OCI-LY3 (cell line): ENCODE data around the gene PRR11.
"Not testable (repeated sequence)": the region's sequence is repeated elsewhere in the genome, so short reads cannot be mapped to it uniquely, and the experiment has no call there.

Experiments
- H2AFZ ChIP-seq: fragments of 200-600, 300-600 bp; shearing (Covaris generic); 2 replicates; pipeline ENCODE4 v1.6.0; 2014; ENCODE audit warnings: antibody characterized with exemption, low read depth, low read length
- H3K27ac ChIP-seq: fragments of 200-600, 300-600 bp; sonication (generic); 2 replicates; pipeline ENCODE4 v1.5.1; 2014; ENCODE audit warnings: mild to moderate bottlenecking, low read length, moderate library complexity, mixed read lengths
- H3K27me3 ChIP-seq: fragments of 200-600, 300-600 bp; sonication (generic); 2 replicates; pipeline ENCODE4 v1.6.1; 2014; ENCODE audit warnings: low read depth, low read length, mixed read lengths
- H3K36me3 ChIP-seq: fragments of 200-600, 300-600 bp; sonication (generic); replicated peaks from 2 replicates; pipeline ENCODE3; 2014; ENCODE audit warnings: low read depth, low read length, mixed read lengths
- H3K4me1 ChIP-seq: fragments of 300-600, 200-600 bp; sonication (generic); 2 replicates; pipeline ENCODE4 v1.6.1; 2014; ENCODE audit warnings: low read length, mixed read lengths
- H3K4me2 ChIP-seq: fragments of 200-600, 300-600 bp; sonication (generic); 2 replicates; pipeline ENCODE4 v1.6.1; 2014; ENCODE audit warnings: low read length, mixed read lengths
- H3K4me3 ChIP-seq: fragments of 300-600, 200-600 bp; sonication (generic); 2 replicates; pipeline ENCODE4 v1.5.1; 2014; ENCODE audit warnings: antibody characterized with exemption, mild to moderate bottlenecking, low read length, moderate library complexity
- H3K79me2 ChIP-seq: fragments of 300-600, 200-600 bp; shearing (Covaris generic); 2 replicates; pipeline ENCODE4 v1.6.1; 2014; ENCODE audit warnings: mild to moderate bottlenecking, low read length, mixed read lengths
- H3K9ac ChIP-seq: fragments of 300-600, 200-600 bp; shearing (Covaris generic); 2 replicates; pipeline ENCODE4 v1.6.0; 2014; ENCODE audit warnings: mild to moderate bottlenecking, low read length, moderate library complexity
- H3K9me3 ChIP-seq: fragments of 200-600, 300-600 bp; shearing (Covaris generic); 2 replicates; pipeline ENCODE4 v1.6.1; 2014; ENCODE audit warnings: low read length, mixed read lengths; ENCODE audit not compliant: insufficient read depth
- H4K20me1 ChIP-seq: fragments of 200-600, 300-600 bp; sonication (generic); 2 replicates; pipeline ENCODE4 v1.6.1; 2016; ENCODE audit warnings: low read length, mixed read lengths; ENCODE audit not compliant: insufficient read depth
- EZH2phosphoT487 ChIP-seq: fragments of 200-600 bp; shearing (Covaris generic); IDR thresholded peaks from 2 replicates; pipeline ENCODE4 v1.6.1; 2018; ENCODE audit warnings: antibody characterized with exemption, mixed run types, low read depth
- TF ChIP-seq, protein P1 (sequence below): fragments of 200-600, 300-600 bp; sonication (generic); IDR thresholded peaks from 2 replicates; pipeline ENCODE4 v1.5.1; 2014; ENCODE audit warnings: antibody characterized with exemption, low read length, low read depth

PRR11 gene

DNA sequence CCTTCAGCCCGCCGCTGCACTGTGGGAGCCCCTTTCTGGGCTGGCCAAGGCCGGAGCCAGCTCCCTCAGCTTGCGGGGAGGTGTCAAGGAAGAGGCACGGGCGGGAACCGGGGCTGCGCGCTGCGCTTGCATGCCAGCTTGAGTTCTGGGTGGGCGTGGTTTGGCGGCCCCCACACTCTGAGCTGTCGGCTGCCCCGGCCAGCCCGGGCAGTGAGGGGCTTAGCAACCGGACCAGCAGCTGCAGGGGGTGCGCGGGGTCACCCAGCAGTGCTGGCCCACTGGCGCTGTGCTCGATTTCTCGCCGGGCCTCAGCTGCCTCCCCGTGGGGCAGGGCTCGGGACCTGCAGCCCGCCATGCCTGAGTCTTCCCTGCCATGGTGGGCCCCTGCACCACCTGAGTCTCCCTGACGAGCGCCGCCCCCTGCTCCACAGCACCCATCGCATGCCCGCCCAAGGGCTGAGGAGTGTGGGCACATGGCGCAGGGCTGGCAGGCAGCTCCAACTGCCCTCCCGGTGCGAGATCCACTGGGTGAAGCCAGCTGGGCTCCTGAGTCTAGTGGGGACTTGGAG, 17.0 kb downstream of the PRR11 start:
- no peaks in the 10 kb centered on the region for H3K9me3 ChIP-seq
- H3K36me3 ChIP-seq: peaks cover 16% of the 10 kb centered on the region
- H3K9ac ChIP-seq: no peak overlapping the region
- no peak for TF ChIP-seq EZH2phosphoT487
- TF ChIP-seq, protein P1, sequence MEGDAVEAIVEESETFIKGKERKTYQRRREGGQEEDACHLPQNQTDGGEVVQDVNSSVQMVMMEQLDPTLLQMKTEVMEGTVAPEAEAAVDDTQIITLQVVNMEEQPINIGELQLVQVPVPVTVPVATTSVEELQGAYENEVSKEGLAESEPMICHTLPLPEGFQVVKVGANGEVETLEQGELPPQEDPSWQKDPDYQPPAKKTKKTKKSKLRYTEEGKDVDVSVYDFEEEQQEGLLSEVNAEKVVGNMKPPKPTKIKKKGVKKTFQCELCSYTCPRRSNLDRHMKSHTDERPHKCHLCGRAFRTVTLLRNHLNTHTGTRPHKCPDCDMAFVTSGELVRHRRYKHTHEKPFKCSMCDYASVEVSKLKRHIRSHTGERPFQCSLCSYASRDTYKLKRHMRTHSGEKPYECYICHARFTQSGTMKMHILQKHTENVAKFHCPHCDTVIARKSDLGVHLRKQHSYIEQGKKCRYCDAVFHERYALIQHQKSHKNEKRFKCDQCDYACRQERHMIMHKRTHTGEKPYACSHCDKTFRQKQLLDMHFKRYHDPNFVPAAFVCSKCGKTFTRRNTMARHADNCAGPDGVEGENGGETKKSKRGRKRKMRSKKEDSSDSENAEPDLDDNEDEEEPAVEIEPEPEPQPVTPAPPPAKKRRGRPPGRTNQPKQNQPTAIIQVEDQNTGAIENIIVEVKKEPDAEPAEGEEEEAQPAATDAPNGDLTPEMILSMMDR: no peak
- H4K20me1 ChIP-seq: no peaks in the 10 kb centered on the region
- no peak overlapping the region for H2AFZ ChIP-seq
- no peak overlapping the region for H3K27ac ChIP-seq
- H3K4me3 ChIP-seq: no peak overlapping the region
- H3K79me2 ChIP-seq: peaks cover 32% of the 10 kb centered on the region
- H3K4me2 ChIP-seq: no peak overlapping the region
- H3K27me3 ChIP-seq: no peaks in the 10 kb centered on the region
- H3K4me1 ChIP-seq: peaks cover 13% of the 10 kb centered on the region

DNA sequence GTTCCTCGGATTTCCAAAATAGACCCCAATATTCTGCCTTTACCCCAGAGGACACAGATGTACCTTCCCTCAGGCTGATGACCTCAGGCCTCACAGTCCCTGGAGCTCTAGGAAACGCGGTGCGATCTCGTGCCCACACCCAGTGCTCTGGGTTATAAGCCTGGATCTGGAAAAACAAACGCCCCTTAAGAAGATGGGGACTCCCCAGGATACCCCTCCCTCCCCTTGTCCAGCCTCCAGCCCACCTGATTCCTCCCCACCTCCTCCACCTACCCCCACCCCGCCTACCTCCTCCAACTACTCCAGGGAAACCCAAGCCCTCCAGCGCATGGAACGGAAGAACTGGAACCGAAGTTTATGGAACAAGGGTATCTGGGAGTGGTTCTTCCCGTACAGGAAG, 19.1 kb downstream of the PRR11 start:
- no peak overlapping the region for H3K4me3 ChIP-seq
- no peaks in the 10 kb centered on the region for H3K4me1 ChIP-seq
- H3K4me2 ChIP-seq: no peak overlapping the region
- H3K9ac ChIP-seq: no peak overlapping the region
- no peaks in the 10 kb centered on the region for H3K9me3 ChIP-seq
- TF ChIP-seq, protein P1: no peak
- no peak for TF ChIP-seq EZH2phosphoT487
- peaks cover 10% of the 10 kb centered on the region for H3K36me3 ChIP-seq
- no peaks in the 10 kb centered on the region for H3K27me3 ChIP-seq
- no peak overlapping the region for H3K27ac ChIP-seq
- no peak overlapping the region for H2AFZ ChIP-seq
- H4K20me1 ChIP-seq: no peaks in the 10 kb centered on the region
- H3K79me2 ChIP-seq: peaks cover 13% of the 10 kb centered on the region; the same call in 1 of the 2 replicates

DNA sequence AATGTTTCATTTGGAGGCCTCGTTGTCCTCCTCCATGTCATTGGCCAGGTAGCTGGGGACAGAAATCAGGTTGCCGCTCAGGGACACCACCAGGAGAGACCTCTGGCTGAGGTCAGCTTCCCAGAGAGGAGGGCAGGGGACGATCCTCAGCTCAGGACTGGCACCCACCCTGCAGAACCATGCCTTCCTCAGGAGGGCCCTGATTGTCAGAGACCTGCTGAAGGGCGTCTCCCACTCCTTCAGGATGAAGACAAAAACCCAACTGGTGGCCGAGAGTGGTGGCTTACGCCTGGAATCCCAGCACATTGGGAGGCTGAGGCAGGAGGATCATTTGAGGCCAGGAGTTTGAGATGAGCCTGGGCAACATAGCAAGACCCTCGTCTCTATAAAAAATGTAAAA, 19.5 kb downstream of the PRR11 start:
- Histone ChIP-seq H3K4me1 (no peaks in the 10 kb centered on the region), H3K9ac (no peak overlapping the region), H3K79me2 (peaks cover 9% of the 10 kb centered on the region; the same call in 1 of the 2 replicates), H3K4me2 (no peak overlapping the region), H4K20me1 (no peaks in the 10 kb centered on the region), H3K9me3 (no peaks in the 10 kb centered on the region), H3K36me3 (peaks cover 10% of the 10 kb centered on the region), H3K27ac (no peak overlapping the region), H3K27me3 (no peaks in the 10 kb centered on the region), H2AFZ (no peak overlapping the region), H3K4me3 (no peak overlapping the region)
- no peak for TF ChIP-seq EZH2phosphoT487
- TF ChIP-seq, protein P1: no peak

DNA sequence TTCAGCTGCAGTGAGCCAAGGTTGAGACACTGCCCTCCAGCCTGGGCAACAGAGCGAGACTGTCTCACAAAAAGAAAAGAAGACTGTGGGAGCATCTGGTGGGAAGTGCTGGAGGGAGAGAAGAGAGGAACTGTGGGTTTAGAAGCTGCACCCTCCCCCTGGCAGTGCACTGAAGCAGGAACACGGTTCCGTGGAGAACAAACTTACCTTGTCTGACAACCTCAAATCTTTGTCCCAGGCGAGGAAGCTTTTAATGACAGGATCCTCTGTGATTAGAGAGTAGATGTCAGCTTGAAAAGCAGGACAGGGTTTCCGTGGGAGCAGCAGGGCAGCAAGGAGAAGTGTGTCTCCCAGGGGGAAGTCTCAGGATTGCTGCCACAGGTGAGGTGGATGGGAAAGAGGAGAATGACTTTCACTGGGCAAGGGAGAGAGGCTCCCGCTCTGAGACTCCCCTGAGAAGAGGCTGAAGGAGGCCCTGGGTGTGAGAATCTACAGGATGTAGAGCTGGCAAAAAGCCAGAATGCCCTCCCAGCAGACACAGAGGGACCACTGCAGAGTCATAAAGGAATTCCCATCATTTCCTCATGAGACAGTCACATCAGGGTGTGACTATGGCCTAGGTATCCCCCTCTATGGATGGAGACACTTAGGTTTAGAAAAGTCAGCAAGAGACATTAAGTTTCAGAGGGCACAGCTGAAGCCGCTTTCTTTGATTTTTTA, 22.9 kb downstream of the PRR11 start:
- Histone ChIP-seq H3K79me2 (0 out of 2 replicates have a peak, but pooled peaks cover 9% of the 10 kb centered on the region), H3K4me2 (no peak overlapping the region), H3K9me3 (no peaks in the 10 kb centered on the region), H3K4me1 (no peaks in the 10 kb centered on the region), H3K27ac (no peak overlapping the region), H3K27me3 (no peaks in the 10 kb centered on the region), H3K9ac (no peak overlapping the region), H3K36me3 (no peaks in the 10 kb centered on the region), H4K20me1 (no peaks in the 10 kb centered on the region), H2AFZ (no peak overlapping the region), H3K4me3 (no peak overlapping the region)
- no peak for TF ChIP-seq EZH2phosphoT487

DNA sequence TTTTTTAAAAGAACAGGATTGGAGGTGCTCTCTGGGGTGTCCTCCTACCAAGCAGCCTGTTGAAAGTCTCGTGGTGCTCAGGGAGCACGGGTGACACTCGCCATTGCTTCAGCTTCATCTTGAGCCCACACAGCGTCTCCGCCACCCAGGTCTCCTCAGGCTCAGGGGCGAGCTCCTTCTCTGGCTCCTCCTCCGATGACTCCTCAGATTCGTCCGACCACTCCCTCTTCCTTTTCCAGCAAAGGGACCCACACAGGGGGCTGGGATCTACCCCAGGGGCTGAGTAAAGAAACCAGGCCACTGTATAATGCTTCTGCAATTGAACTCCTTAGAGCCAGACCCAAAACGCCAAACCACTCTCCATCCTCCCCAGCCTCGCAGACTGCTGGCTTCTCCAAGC, 24.1 kb downstream of the PRR11 start:
- not testable (repeated sequence) for H3K4me2 ChIP-seq, H3K79me2 ChIP-seq, H2AFZ ChIP-seq, H3K4me1 ChIP-seq, H3K27ac ChIP-seq, H3K4me3 ChIP-seq, H4K20me1 ChIP-seq, H3K36me3 ChIP-seq, H3K27me3 ChIP-seq, H3K9ac ChIP-seq, H3K9me3 ChIP-seq
